Lower lobe of right lung (tissue), 2 donors: ENCODE data around the gene ATP2B3. TPM values are rescaled to one million over a fixed set of nuclear protein-coding genes. Genes with fewer than 3 reads are reported as not detected.

Experiments
- ATAC-seq, 2 donors: fragments of 200-7000 bp; cut with Tn5 transposase; one replicate each; pipeline ENCODE4 v1.9.1; 2020 to 2022; ENCODE audit warnings: mild to moderate bottlenecking in 2 of 2, moderate library complexity in 2 of 2
- DNase-seq: peaks from one replicate; pipeline ENCODE4 v3.0.0-alpha.2; 2020
- H3K27ac ChIP-seq: fragments of 200-600 bp; one replicate; pipeline ENCODE4 v1.8.0; 2022
- H3K27me3 ChIP-seq: fragments of 200-600 bp; one replicate; pipeline ENCODE4 v1.8.0; 2022; ENCODE audit warnings: low read depth
- H3K36me3 ChIP-seq: fragments of 200-600 bp; one replicate; pipeline ENCODE4 v1.8.0; 2022; ENCODE audit warnings: mild to moderate bottlenecking
- H3K4me1 ChIP-seq: fragments of 200-600 bp; one replicate; pipeline ENCODE4 v1.8.0; 2022
- H3K4me3 ChIP-seq: fragments of 200-600 bp; one replicate; pipeline ENCODE4 v1.8.0; 2022; ENCODE audit warnings: mild to moderate bottlenecking
- H3K9me3 ChIP-seq: fragments of 200-600 bp; one replicate; pipeline ENCODE4 v1.8.0; 2022
- CTCF ChIP-seq: fragments of 200-600 bp; IDR thresholded peaks from one replicate; pipeline ENCODE4 v1.8.0; 2022; ENCODE audit warnings: antibody characterized with exemption, mild to moderate bottlenecking
- intact Hi-C: fragments of 100-400 bp; cut with DNase I; formaldehyde crosslinking; loops from one replicate; pipeline ENCODE4 v1.11.0; 2022
- total RNA-seq: library from RNA; stranded (reverse); fragmentation: NEBNext Ultra II Directional; extraction: Animal tissue kit (Norgen Biotek cat#: 25700); gene quantifications from one replicate; pipeline ENCODE4 v1.2.1, GENCODE V29; 2021
- donor health status: DM: no; HTN: yes; CAD: no; lungs with severe emphysema.

ATP2B3 gene
- total RNA-seq, 1 donor from 2014 or later, result not detected

- Histone ChIP-seq H3K4me3 (no peak overlapping the region), H3K27me3 (no peaks in the 10 kb centered on the region), H3K9me3 (no peaks in the 10 kb centered on the region), H3K4me1 (no peaks in the 10 kb centered on the region), H3K27ac (no peak overlapping the region), H3K36me3 (no peaks in the 10 kb centered on the region)
- intact Hi-C loops, result no loop called here
- DNase-seq (no peak), ATAC-seq (no peak)
- no peak for TF ChIP-seq CTCF
These were observed 51.1 kb downstream of the ATP2B3 start for GRCh38 chrX:153568451-153569011.

- intact Hi-C loops, result no loop called here
- no peaks in the 10 kb centered on the region for H3K36me3 ChIP-seq
- no peak for TF ChIP-seq CTCF
These were observed 52.0 kb downstream of the ATP2B3 start for GRCh38 chrX:153569475-153569874.

GRCh38 chrX:153571534-153571908 lies 54.1 kb downstream of the ATP2B3 start:
- H3K9me3 ChIP-seq, result no peaks in the 10 kb centered on the region
- TF ChIP-seq CTCF, result no peak
- no peak overlapping the region for H3K4me3 ChIP-seq
- ATAC-seq (no peak), DNase-seq (no peak)
- H3K27me3 ChIP-seq, result no peaks in the 10 kb centered on the region
- intact Hi-C loops, result no loop called here
- no peaks in the 10 kb centered on the region for H3K4me1 ChIP-seq
- no peaks in the 10 kb centered on the region for H3K36me3 ChIP-seq
- H3K27ac ChIP-seq, result no peak overlapping the region

More at GRCh38 chrX:153569475-153569874, 52.0 kb downstream of the ATP2B3 start:
- ATAC-seq (no peak), DNase-seq (no peak)
- no peak overlapping the region for H3K4me3 ChIP-seq
- no peaks in the 10 kb centered on the region for H3K27me3 ChIP-seq
- H3K9me3 ChIP-seq, result no peaks in the 10 kb centered on the region
- no peaks in the 10 kb centered on the region for H3K4me1 ChIP-seq
- H3K27ac ChIP-seq, result no peak overlapping the region

DNA sequence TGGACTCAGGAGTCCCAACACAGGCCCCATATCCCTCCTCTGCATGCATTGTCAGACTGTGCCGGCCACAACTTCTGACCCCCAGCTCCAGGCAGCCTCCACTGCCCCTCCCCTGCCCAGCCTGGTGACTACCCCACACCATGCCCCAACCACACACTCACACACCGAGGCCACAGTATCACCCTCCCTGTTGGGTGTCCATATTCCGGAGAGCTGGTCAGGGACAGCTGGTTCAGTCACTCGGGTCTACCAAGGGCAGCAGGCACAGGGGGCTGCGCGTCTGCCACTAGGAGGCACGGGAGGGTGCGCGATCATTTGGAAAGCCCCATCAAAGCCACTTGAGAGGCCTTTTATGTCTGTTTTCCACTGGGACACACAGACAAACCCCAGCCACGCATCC lies 55.2 kb downstream of the ATP2B3 start:
- TF ChIP-seq CTCF, result no peak
- intact Hi-C loops, result no loop called here
- Histone ChIP-seq H3K36me3 (no peaks in the 10 kb centered on the region), H3K4me1 (no peaks in the 10 kb centered on the region), H3K27me3 (no peaks in the 10 kb centered on the region), H3K4me3 (no peak overlapping the region), H3K27ac (no peak overlapping the region), H3K9me3 (no peaks in the 10 kb centered on the region)
- ATAC-seq (no peak), DNase-seq (no peak)

DNA sequence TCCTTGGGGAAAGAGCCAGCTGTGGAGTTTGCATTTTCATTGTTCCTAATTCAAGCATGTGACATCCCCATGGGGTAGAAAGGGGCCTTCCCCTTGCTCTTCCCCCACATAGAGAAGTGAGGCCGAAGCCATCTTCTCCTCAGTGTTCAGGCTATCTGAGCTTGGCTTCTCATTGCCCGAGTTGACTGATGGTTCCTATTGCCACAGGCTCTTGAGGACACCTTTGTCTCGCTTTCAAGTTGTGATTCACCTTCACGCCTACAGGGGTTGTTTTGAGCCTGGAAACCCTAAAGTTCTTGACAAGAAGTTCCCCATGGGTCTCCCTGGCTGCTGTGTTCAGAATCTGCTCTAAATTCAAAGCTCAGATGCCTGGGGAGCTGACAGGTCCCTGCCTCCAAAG lies 56.5 kb downstream of the ATP2B3 start:
- no peaks in the 10 kb centered on the region for H3K36me3 ChIP-seq
- no peak for TF ChIP-seq CTCF
- H3K4me3 ChIP-seq, result no peak overlapping the region
- DNase-seq, result no peak
- no peaks in the 10 kb centered on the region for H3K27me3 ChIP-seq
- no peaks in the 10 kb centered on the region for H3K4me1 ChIP-seq
- intact Hi-C loops, result no loop called here
- ATAC-seq, result no peak
- H3K27ac ChIP-seq, result no peak overlapping the region
- H3K9me3 ChIP-seq, result no peaks in the 10 kb centered on the region
